Ishikawa (cell line): ENCODE measurements around the gene HIC1.

Experiments used
- CEBPB ChIP-seq: IDR thresholded peaks from 2 replicates; pipeline ENCODE4 v1.6.1; 2012
- CREB1 ChIP-seq: IDR thresholded peaks from 2 replicates; pipeline ENCODE4 v1.6.1; 2012; ENCODE audit warnings: low read depth
- EP300 ChIP-seq: IDR thresholded peaks from 2 replicates; pipeline ENCODE4 v1.6.1; 2012; ENCODE audit warnings: borderline replicate concordance
- YY1 ChIP-seq: IDR thresholded peaks from 2 replicates; pipeline ENCODE4 v1.6.1; 2012; ENCODE audit warnings: low read depth
- TF ChIP-seq, protein P1 (sequence below): IDR thresholded peaks from 2 replicates; pipeline ENCODE4 v1.6.1; 2012
- TF ChIP-seq, protein P2 (sequence below): IDR thresholded peaks from 2 replicates; pipeline ENCODE4 v1.6.1; 2012; ENCODE audit warnings: low read depth, mild to moderate bottlenecking

DNA sequence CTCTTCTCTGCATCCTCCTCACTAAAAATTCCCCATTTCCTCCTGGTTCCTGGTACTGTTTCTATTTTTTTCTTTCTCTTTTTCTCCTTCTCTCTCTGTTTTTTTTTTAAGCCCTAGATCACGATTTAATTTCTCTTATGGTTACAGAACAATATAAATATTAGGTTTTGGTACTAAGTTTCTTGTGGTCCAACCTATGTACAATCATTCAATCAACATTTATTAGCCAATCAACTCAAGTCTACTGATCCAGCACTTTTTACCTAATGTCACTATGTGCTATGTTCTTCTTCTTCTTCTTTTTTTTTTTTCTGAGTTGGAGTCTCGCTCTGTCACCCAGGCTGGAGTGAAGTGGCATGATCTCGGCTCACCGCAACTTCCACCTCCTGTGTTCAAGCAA is 42.4 kb upstream of the HIC1 start:
- TF ChIP-seq YY1, result no peak
- TF ChIP-seq, protein P1, sequence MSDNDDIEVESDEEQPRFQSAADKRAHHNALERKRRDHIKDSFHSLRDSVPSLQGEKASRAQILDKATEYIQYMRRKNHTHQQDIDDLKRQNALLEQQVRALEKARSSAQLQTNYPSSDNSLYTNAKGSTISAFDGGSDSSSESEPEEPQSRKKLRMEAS, result no peak
- no peak for TF ChIP-seq CEBPB
- TF ChIP-seq CREB1, result no peak
- TF ChIP-seq EP300, result no peak
- TF ChIP-seq, protein P2, sequence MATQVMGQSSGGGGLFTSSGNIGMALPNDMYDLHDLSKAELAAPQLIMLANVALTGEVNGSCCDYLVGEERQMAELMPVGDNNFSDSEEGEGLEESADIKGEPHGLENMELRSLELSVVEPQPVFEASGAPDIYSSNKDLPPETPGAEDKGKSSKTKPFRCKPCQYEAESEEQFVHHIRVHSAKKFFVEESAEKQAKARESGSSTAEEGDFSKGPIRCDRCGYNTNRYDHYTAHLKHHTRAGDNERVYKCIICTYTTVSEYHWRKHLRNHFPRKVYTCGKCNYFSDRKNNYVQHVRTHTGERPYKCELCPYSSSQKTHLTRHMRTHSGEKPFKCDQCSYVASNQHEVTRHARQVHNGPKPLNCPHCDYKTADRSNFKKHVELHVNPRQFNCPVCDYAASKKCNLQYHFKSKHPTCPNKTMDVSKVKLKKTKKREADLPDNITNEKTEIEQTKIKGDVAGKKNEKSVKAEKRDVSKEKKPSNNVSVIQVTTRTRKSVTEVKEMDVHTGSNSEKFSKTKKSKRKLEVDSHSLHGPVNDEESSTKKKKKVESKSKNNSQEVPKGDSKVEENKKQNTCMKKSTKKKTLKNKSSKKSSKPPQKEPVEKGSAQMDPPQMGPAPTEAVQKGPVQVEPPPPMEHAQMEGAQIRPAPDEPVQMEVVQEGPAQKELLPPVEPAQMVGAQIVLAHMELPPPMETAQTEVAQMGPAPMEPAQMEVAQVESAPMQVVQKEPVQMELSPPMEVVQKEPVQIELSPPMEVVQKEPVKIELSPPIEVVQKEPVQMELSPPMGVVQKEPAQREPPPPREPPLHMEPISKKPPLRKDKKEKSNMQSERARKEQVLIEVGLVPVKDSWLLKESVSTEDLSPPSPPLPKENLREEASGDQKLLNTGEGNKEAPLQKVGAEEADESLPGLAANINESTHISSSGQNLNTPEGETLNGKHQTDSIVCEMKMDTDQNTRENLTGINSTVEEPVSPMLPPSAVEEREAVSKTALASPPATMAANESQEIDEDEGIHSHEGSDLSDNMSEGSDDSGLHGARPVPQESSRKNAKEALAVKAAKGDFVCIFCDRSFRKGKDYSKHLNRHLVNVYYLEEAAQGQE, result no peak
